GM12865 (cell line): ENCODE results near the gene ZNF732.
A peak's percentile ranks its signal among the peaks of the same experiment; 100 is the strongest.
"Not testable (repeated sequence)": the region's sequence is repeated elsewhere in the genome, so short reads cannot be mapped to it uniquely, and the experiment has no call there.

ENCODE experiments used
- DNase-seq: peaks from one replicate; pipeline ENCODE4 v3.0.0; 2010; ENCODE audit warnings: low read depth
- H3K4me3 ChIP-seq: 2 replicates; pipeline ENCODE4 v1.5.1; 2011; ENCODE audit warnings: mild to moderate bottlenecking, low read depth, low read length, control low read depth
- CTCF ChIP-seq: IDR thresholded peaks from 2 replicates; pipeline ENCODE4 v1.5.1; 2011; ENCODE audit warnings: low read length, control low read depth, low read depth, inconsistent platforms; ENCODE audit not compliant: insufficient read depth; ENCODE audit errors: missing control alignments

The ZNF732 gene

DNA sequence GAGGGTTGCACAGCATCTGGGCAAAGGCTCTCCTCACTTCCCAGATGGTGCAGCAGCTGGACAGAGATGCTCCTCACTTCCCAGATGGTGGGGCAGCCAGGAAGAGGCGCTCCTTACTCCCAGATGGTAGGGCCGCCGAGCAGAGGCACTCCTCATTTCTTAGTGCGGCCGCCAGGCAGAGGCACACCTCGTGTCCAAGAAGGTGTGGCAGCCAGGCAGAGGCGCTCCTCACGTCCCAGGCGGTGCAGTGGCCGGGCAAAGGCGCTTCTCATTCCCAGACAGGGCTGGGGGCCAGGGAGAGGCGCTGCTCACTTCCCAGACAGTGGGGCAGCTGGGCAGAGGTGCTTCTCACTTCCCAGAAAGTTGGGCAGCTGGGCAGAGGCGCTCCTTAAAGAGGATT lies 48.8 kb downstream of the ZNF732 start:
- H3K4me3 ChIP-seq = no peak overlapping the region
- DNase-seq = no peak
- no peak for TF ChIP-seq CTCF

- TF ChIP-seq CTCF = no peak
- DNase-seq = no peak
- no peak overlapping the region for H3K4me3 ChIP-seq
Observed at GRCh38 chr4:253936-254756, 51.1 kb downstream of the ZNF732 start.

GRCh38 chr4:252065-252601 lies 53.1 kb downstream of the ZNF732 start:
- no peak for TF ChIP-seq CTCF
- no peak for DNase-seq
- no peak overlapping the region for H3K4me3 ChIP-seq

GRCh38 chr4:244471-244870 lies 60.8 kb downstream of the ZNF732 start:
- peak; percentile 42 for DNase-seq
- H3K4me3 ChIP-seq = no peak overlapping the region
- TF ChIP-seq CTCF = peak; percentile 30

GRCh38 chr4:243426-243825 lies 61.8 kb downstream of the ZNF732 start:
- no peak for TF ChIP-seq CTCF
- no peak overlapping the region for H3K4me3 ChIP-seq
- no peak for DNase-seq

DNA sequence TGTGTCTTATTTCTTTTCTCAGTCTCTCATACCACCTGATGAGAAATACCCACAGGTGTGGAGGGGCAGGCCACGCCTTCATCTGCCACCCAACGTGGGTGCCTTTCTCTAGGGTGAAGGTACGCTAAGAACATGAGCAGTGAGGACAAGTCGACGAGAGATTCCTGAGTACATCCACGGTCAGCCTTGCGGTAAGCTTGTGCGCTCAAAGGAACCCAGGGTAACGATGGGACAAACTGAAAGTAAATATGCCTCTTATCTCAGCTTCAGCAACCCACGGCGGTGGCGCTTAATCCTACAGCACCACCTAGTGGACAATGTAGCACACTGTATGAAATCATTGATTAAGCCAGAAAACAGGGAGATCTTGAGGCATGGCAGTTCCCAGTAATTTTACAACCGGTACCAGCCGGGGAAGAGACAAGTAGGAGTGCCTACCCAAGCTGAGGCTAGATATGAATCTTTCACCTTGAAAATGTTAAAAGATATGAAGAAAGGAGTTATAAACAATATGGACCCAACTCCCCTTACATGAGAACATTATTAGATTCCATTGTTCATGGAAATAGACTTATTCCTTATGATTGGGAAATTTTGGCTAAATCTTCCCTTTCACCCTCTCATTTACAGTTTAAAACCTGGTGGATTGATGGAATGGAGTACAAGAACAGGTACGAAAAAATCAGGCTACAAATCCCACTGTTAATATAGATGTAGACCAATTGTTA lies 63.0 kb downstream of the ZNF732 start:
- TF ChIP-seq CTCF = peak; percentile 64
- H3K4me3 ChIP-seq = peak overlapping the region; percentile 51
- DNase-seq = peak; percentile 75

GRCh38 chr4:241411-241810 lies 63.9 kb downstream of the ZNF732 start:
- DNase-seq = not testable (repeated sequence)

More at GRCh38 chr4:241411-241810, 63.9 kb downstream of the ZNF732 start:
- not testable (repeated sequence) for H3K4me3 ChIP-seq
